HepG2 (cell line): Measurements from ENCODE around the gene LCN12. TPM values are rescaled to one million over a fixed set of nuclear protein-coding genes. Genes with fewer than 3 reads are reported as not detected.

Source experiments
- CAMTA2 ChIP-seq: sonication (generic); formaldehyde crosslinking; IDR thresholded peaks from 2 replicates; pipeline ENCODE4 v1.4.0; 2020; ENCODE audit warnings: mild to moderate bottlenecking, missing genetic modification reagents, borderline replicate concordance
- ELF4 ChIP-seq: sonication (generic); formaldehyde crosslinking; IDR thresholded peaks from 2 replicates; pipeline ENCODE4 v1.5.0; 2020; ENCODE audit warnings: missing genetic modification reagents, mild to moderate bottlenecking, moderate library complexity, borderline replicate concordance
- ISX ChIP-seq: sonication (generic); formaldehyde crosslinking; conservative IDR thresholded peaks from 2 replicates; pipeline ENCODE4 v1.5.0; 2020; ENCODE audit warnings: missing genetic modification reagents
- KDM3A ChIP-seq: IDR thresholded peaks from 2 replicates; pipeline ENCODE4 v1.6.1; 2018; ENCODE audit warnings: low read depth, missing compliant biosample characterization
- MED13 ChIP-seq: sonication (generic); formaldehyde crosslinking; IDR thresholded peaks from 2 replicates; pipeline ENCODE4 v1.5.0; 2020; ENCODE audit warnings: missing genetic modification reagents
- MTA1 ChIP-seq: sonication (generic); formaldehyde crosslinking; IDR thresholded peaks from 2 replicates; pipeline ENCODE4 v1.4.0; 2020; ENCODE audit warnings: missing genetic modification reagents, mild to moderate bottlenecking, borderline replicate concordance
- MTF2 ChIP-seq: sonication (generic); formaldehyde crosslinking; IDR thresholded peaks from 2 replicates; pipeline ENCODE4 v1.5.0; 2020; ENCODE audit warnings: missing genetic modification reagents, borderline replicate concordance
- RNF2 ChIP-seq: fragments of 450-650 bp; conservative IDR thresholded peaks from 2 replicates; pipeline ENCODE4 v1.6.1; 2016; ENCODE audit warnings: low read depth
- SKI ChIP-seq: fragments of 450-650 bp; IDR thresholded peaks from one replicate; pipeline ENCODE4 v1.6.1; 2018; ENCODE audit warnings: mild to moderate bottlenecking; ENCODE audit not compliant: partially characterized antibody
- TCF12 ChIP-seq, 2 experiments: fragments of 450-650 bp in 1 of 2; sonication (generic) in 1 of 2; formaldehyde crosslinking in 1 of 2; IDR thresholded peaks; 2 replicates each; pipeline versions ENCODE4 v1.6.1 to v1.8.0; 2017 to 2022; ENCODE audit warnings: antibody characterized with exemption in 1 of 2, mild to moderate bottlenecking in 1 of 2, missing genetic modification reagents in 1 of 2, moderate library complexity in 1 of 2
- ZBTB21 ChIP-seq: sonication (generic); formaldehyde crosslinking; IDR thresholded peaks from 2 replicates; pipeline ENCODE4 v1.4.0; 2020; ENCODE audit warnings: missing genetic modification reagents
- ZNF337 ChIP-seq: sonication (generic); formaldehyde crosslinking; IDR thresholded peaks from 2 replicates; pipeline ENCODE4 v1.5.1; 2020; ENCODE audit warnings: missing genetic modification reagents, low read depth, mild to moderate bottlenecking, borderline replicate concordance
- ZNF749 ChIP-seq: sonication (generic); formaldehyde crosslinking; IDR thresholded peaks from 2 replicates; pipeline ENCODE4 v1.8.0; 2022; ENCODE audit warnings: mild to moderate bottlenecking, missing genetic modification reagents, moderate library complexity, borderline replicate concordance
- ZNF773 ChIP-seq: sonication (generic); formaldehyde crosslinking; IDR thresholded peaks from 2 replicates; pipeline ENCODE4 v1.4.0; 2020; ENCODE audit warnings: missing genetic modification reagents, borderline replicate concordance
- polyA plus RNA-seq, 8 experiments: library from polyadenylated mRNA; depleted of rRNA in 3 of 8; stranded (reverse) in 7 of 8; unstranded in 1 of 8; fragments of >200 nt; fragmentation: Illumina TruSeq in 4 of 8; extraction: Trizol in 4 of 8; gene quantifications; 2 replicates each; pipeline versions ENCODE4 v1.2.1 to v1.2.3, GENCODE V29; 2011 to 2016; ENCODE audit warnings: low read depth in 4 of 8, missing spikeins in 1 of 8, mixed read lengths in 1 of 8; ENCODE audit not compliant: insufficient read depth in 1 of 8
- total RNA-seq, 5 experiments: library from RNA; depleted of rRNA; stranded (reverse); fragments of >200 nt; fragmentation: Illumina TruSeq; extraction: Trizol; gene quantifications; 2 replicates each; pipeline ENCODE4 v1.2.3, GENCODE V29; 2016; ENCODE audit warnings: low read depth in 1 of 5
- TF ChIP-seq, protein P1 (sequence below): sonication (generic); formaldehyde crosslinking; IDR thresholded peaks from 2 replicates; pipeline ENCODE4 v1.4.0; 2020; ENCODE audit warnings: mild to moderate bottlenecking, missing genetic modification reagents, borderline replicate concordance
- TF ChIP-seq, protein P2 (sequence below): sonication (generic); formaldehyde crosslinking; IDR thresholded peaks from 2 replicates; pipeline ENCODE4 v1.5.1; 2020; ENCODE audit warnings: missing genetic modification reagents, mild to moderate bottlenecking, borderline replicate concordance
- TF ChIP-seq, protein P3 (sequence below): IDR thresholded peaks from 2 replicates; pipeline ENCODE4 v1.4.0; 2020; ENCODE audit warnings: mild to moderate bottlenecking, missing genetic modification reagents

The LCN12 gene
- total and polyA plus RNA-seq, 2 of the 13 experiments (the other 11 are each of a cell fraction or from before 2014, with no cell fraction given): 3.4 to 6.9 TPM

DNA sequence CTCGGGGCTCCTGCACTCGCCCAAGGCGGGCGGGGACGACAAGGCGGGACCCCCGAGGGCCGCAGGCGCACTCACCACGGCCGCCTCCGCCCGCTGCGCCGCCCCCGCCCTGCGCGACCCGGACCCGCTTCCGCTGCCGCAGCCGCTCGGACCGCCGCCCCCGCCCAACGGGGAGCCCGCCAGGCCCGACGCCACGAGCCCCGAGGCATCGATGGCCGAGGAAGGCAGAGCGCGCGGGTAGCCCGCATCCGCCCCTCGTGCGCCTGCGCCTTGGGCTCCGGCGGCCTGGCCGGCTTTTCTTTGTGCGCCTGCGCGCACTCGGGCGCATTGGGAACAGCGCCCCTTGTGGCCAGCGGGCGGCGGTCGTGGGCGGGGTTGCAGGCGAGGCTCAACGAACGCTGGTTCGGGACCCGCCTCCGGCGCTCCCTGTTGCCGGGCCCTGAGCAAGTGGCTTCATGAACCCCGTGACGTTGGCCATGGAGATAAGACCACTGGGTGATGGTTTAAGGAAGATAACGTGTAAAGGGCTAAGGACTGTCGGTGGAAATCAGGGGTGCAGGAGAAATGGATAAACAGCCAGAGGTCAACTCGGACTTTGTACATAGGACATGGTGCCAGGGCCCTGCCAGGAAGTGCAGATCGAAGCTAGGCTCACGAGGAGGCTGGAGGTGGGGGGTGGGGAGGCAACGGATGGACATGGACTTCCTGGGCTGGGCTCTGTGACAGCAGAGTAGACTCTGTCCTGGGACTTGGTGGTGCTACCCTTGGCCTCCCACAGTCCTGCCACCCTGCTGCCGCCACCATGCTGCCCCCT is 7.3 kb upstream of the LCN12 start, which contains the start of the genes C8G and FBXW5 (continued):
- TF ChIP-seq ZBTB21 (no peak), KDM3A (CRISPR knock-in tag) (0 out of 2 replicates have a peak, but pooled peaks have one; percentile 44), CAMTA2 (CRISPR knock-in tag) (no peak), ISX (CRISPR knock-in tag) (no peak), RNF2 (no peak; the same call in 1 of the 2 replicates), MED13 (CRISPR knock-in tag) (no peak; the same call in 1 of the 2 replicates), ZNF749 (CRISPR knock-in tag) (peak; percentile 78; the same call in 1 of the 2 replicates), ELF4 (CRISPR knock-in tag) (0 out of 2 replicates have a peak, but pooled peaks have one; percentile 59), TCF12 (IDR thresholded peaks at IDR 0.05) (no peak), TCF12 (CRISPR knock-in tag; IDR thresholded peaks at IDR 0.05) (no peak), MTA1 (CRISPR knock-in tag) (peak; percentile 49; the same call in 1 of the 2 replicates), ZNF773 (CRISPR knock-in tag) (no peak), MTF2 (CRISPR knock-in tag) (no peak), ZNF337 (CRISPR knock-in tag) (no peak), SKI (no peak)
- TF ChIP-seq, protein P1, sequence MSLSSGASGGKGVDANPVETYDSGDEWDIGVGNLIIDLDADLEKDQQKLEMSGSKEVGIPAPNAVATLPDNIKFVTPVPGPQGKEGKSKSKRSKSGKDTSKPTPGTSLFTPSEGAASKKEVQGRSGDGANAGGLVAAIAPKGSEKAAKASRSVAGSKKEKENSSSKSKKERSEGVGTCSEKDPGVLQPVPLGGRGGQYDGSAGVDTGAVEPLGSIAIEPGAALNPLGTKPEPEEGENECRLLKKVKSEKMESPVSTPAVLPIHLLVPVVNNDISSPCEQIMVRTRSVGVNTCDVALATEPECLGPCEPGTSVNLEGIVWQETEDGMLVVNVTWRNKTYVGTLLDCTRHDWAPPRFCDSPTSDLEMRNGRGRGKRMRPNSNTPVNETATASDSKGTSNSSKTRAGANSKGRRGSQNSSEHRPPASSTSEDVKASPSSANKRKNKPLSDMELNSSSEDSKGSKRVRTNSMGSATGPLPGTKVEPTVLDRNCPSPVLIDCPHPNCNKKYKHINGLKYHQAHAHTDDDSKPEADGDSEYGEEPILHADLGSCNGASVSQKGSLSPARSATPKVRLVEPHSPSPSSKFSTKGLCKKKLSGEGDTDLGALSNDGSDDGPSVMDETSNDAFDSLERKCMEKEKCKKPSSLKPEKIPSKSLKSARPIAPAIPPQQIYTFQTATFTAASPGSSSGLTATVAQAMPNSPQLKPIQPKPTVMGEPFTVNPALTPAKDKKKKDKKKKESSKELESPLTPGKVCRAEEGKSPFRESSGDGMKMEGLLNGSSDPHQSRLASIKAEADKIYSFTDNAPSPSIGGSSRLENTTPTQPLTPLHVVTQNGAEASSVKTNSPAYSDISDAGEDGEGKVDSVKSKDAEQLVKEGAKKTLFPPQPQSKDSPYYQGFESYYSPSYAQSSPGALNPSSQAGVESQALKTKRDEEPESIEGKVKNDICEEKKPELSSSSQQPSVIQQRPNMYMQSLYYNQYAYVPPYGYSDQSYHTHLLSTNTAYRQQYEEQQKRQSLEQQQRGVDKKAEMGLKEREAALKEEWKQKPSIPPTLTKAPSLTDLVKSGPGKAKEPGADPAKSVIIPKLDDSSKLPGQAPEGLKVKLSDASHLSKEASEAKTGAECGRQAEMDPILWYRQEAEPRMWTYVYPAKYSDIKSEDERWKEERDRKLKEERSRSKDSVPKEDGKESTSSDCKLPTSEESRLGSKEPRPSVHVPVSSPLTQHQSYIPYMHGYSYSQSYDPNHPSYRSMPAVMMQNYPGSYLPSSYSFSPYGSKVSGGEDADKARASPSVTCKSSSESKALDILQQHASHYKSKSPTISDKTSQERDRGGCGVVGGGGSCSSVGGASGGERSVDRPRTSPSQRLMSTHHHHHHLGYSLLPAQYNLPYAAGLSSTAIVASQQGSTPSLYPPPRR: peak; percentile 37; the same call in 1 of the 2 replicates
- TF ChIP-seq, protein P2, sequence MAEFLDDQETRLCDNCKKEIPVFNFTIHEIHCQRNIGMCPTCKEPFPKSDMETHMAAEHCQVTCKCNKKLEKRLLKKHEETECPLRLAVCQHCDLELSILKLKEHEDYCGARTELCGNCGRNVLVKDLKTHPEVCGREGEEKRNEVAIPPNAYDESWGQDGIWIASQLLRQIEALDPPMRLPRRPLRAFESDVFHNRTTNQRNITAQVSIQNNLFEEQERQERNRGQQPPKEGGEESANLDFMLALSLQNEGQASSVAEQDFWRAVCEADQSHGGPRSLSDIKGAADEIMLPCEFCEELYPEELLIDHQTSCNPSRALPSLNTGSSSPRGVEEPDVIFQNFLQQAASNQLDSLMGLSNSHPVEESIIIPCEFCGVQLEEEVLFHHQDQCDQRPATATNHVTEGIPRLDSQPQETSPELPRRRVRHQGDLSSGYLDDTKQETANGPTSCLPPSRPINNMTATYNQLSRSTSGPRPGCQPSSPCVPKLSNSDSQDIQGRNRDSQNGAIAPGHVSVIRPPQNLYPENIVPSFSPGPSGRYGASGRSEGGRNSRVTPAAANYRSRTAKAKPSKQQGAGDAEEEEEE (CRISPR knock-in tag): no peak
- TF ChIP-seq, protein P3, sequence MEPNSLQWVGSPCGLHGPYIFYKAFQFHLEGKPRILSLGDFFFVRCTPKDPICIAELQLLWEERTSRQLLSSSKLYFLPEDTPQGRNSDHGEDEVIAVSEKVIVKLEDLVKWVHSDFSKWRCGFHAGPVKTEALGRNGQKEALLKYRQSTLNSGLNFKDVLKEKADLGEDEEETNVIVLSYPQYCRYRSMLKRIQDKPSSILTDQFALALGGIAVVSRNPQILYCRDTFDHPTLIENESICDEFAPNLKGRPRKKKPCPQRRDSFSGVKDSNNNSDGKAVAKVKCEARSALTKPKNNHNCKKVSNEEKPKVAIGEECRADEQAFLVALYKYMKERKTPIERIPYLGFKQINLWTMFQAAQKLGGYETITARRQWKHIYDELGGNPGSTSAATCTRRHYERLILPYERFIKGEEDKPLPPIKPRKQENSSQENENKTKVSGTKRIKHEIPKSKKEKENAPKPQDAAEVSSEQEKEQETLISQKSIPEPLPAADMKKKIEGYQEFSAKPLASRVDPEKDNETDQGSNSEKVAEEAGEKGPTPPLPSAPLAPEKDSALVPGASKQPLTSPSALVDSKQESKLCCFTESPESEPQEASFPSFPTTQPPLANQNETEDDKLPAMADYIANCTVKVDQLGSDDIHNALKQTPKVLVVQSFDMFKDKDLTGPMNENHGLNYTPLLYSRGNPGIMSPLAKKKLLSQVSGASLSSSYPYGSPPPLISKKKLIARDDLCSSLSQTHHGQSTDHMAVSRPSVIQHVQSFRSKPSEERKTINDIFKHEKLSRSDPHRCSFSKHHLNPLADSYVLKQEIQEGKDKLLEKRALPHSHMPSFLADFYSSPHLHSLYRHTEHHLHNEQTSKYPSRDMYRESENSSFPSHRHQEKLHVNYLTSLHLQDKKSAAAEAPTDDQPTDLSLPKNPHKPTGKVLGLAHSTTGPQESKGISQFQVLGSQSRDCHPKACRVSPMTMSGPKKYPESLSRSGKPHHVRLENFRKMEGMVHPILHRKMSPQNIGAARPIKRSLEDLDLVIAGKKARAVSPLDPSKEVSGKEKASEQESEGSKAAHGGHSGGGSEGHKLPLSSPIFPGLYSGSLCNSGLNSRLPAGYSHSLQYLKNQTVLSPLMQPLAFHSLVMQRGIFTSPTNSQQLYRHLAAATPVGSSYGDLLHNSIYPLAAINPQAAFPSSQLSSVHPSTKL: peak; percentile 24; the same call in 1 of the 2 replicates
